Uterus (tissue), 4 donors: Measurements from ENCODE around the gene STARD3NL. TPM values are rescaled to one million over a fixed set of nuclear protein-coding genes. Genes with fewer than 3 reads are reported as not detected.
A peak's percentile ranks its signal among the peaks of the same experiment; 100 is the strongest.

Source experiments
- DNase-seq, 2 donors: peaks; one replicate each; pipeline ENCODE4 v3.0.0-alpha.2; 2019 to 2020
- H3K27ac ChIP-seq, 2 donors: fragments of 200-600 bp; sonication (generic); 1 replicate in 1 of 2; 2 replicates in 1 of 2; pipeline ENCODE4 v1.5.1; 2016 to 2018
- H3K27me3 ChIP-seq, 2 donors: fragments of 200-600 bp; sonication (generic); one replicate each; pipeline ENCODE4 v1.5.1; 2018 to 2019; ENCODE audit warnings: control low read depth in 1 of 2
- H3K36me3 ChIP-seq, 2 donors: fragments of 200-600 bp; sonication (generic); one replicate each; pipeline ENCODE4 v1.5.1; 2019; ENCODE audit warnings: control low read depth in 1 of 2
- H3K4me1 ChIP-seq, 2 donors: fragments of 200-600 bp; sonication (generic); one replicate each; pipeline ENCODE4 v1.5.1; 2018 to 2019; ENCODE audit warnings: control low read depth in 1 of 2
- H3K4me3 ChIP-seq, 2 donors: fragments of 200-600 bp; sonication (generic); 1 replicate in 1 of 2; 2 replicates in 1 of 2; pipeline ENCODE4 v1.5.1; 2018 to 2019; ENCODE audit warnings: mild to moderate bottlenecking in 1 of 2
- H3K9me3 ChIP-seq, 2 donors: fragments of 200-600 bp; sonication (generic); one replicate each; pipeline ENCODE4 v1.5.1; 2019; ENCODE audit warnings: control low read depth in 1 of 2
- CTCF ChIP-seq, 4 experiments: fragments of 200-600 bp in 2 of 4; fragments of 450-650 bp in 2 of 4; sonication (generic) in 2 of 4; IDR thresholded peaks; one replicate each; pipeline ENCODE4 v1.5.1; 2016 to 2019; ENCODE audit warnings: antibody characterized with exemption in 4 of 4, mild to moderate bottlenecking in 2 of 4, moderate library complexity in 1 of 4
- POLR2A ChIP-seq, 2 donors: fragments of 450-650 bp; IDR thresholded peaks; one replicate each; pipeline ENCODE4 v1.6.1; 2016; ENCODE audit warnings: antibody characterized with exemption in 2 of 2, mild to moderate bottlenecking in 1 of 2, moderate library complexity in 1 of 2
- intact Hi-C: fragments of 100-400 bp; cut with DNase I; formaldehyde crosslinking; loops from one replicate; pipeline ENCODE4 v1.15.1; 2023; ENCODE audit warnings: low total_unique reads
- total RNA-seq, 4 donors: library from RNA; depleted of rRNA in 3 of 4; stranded (reverse); fragments of >200 nt in 3 of 4; gene quantifications; one replicate each; pipeline versions ENCODE4 v1.1.0 to v1.2.4, GENCODE V29; 2014 to 2023
- donor health status: DM: yes; HTN: yes; CAD: no.

STARD3NL gene
- total RNA-seq, 4 donors from 2014 or later, result 36.9 to 95.6 (median 53.6) TPM

GRCh38 chr7:38207843-38208242, 29.8 kb downstream of the STARD3NL start:
- Histone ChIP-seq H3K27me3 (no peaks in the 10 kb centered on the region), H3K36me3 (no peaks in the 10 kb centered on the region), H3K4me3 (no peak overlapping the region), H3K27ac (no peak overlapping the region), H3K9me3 (no peaks in the 10 kb centered on the region), H3K4me1 (peaks cover 0 to 6% of the 10 kb centered on the region in 2 donors)
- no peak for DNase-seq
- intact Hi-C loops, result no loop called here
- TF ChIP-seq POLR2A (IDR thresholded peaks at IDR 0.05), result no peak

- intact Hi-C loops, result no loop called here
These were observed 33.4 kb downstream of the STARD3NL start for GRCh38 chr7:38211486-38211885.

GRCh38 chr7:38211940-38212339, 33.9 kb downstream of the STARD3NL start:
- intact Hi-C loops, result no loop called here
- peak overlapping the region; percentile 30 to 55 for H3K27ac ChIP-seq
- no peak for TF ChIP-seq CTCF (IDR thresholded peaks at IDR 0.05)
- TF ChIP-seq POLR2A (IDR thresholded peaks at IDR 0.05), result no peak
- H3K4me1 ChIP-seq, result peaks cover 0 to 6% of the 10 kb centered on the region in 2 donors
- H3K36me3 ChIP-seq, result no peaks in the 10 kb centered on the region
- no peaks in the 10 kb centered on the region for H3K9me3 ChIP-seq
- peak in 1 of 2 donors; percentile 52 for DNase-seq
- H3K27me3 ChIP-seq, result no peaks in the 10 kb centered on the region
- H3K4me3 ChIP-seq, result no peak overlapping the region

More at GRCh38 chr7:38211486-38211885, 33.4 kb downstream of the STARD3NL start:
- no peak for DNase-seq
- TF ChIP-seq POLR2A (IDR thresholded peaks at IDR 0.05) (no peak), CTCF (IDR thresholded peaks at IDR 0.05) (no peak)
- Histone ChIP-seq H3K4me3 (no peak overlapping the region), H3K27me3 (no peaks in the 10 kb centered on the region), H3K9me3 (no peaks in the 10 kb centered on the region), H3K36me3 (no peaks in the 10 kb centered on the region), H3K4me1 (peaks cover 0 to 6% of the 10 kb centered on the region in 2 donors), H3K27ac (peak overlapping the region; percentile 30 to 55)

- no peak overlapping the region for H3K4me3 ChIP-seq
- H3K4me1 ChIP-seq, result peaks cover 0 to 6% of the 10 kb centered on the region in 2 donors
- DNase-seq, result no peak
- H3K9me3 ChIP-seq, result no peaks in the 10 kb centered on the region
- TF ChIP-seq CTCF (IDR thresholded peaks at IDR 0.05) (no peak), POLR2A (IDR thresholded peaks at IDR 0.05) (no peak)
- H3K27ac ChIP-seq, result peak overlapping the region in 1 of 2 donors; percentile 37
- intact Hi-C loops, result no loop called here
- H3K36me3 ChIP-seq, result no peaks in the 10 kb centered on the region
- no peaks in the 10 kb centered on the region for H3K27me3 ChIP-seq
These were observed 37.1 kb downstream of the STARD3NL start for GRCh38 chr7:38215115-38215514.

- DNase-seq, result peak; percentile 68 to 80
- intact Hi-C loops, result no loop called here
- Histone ChIP-seq H3K27me3 (no peaks in the 10 kb centered on the region), H3K4me3 (no peak overlapping the region), H3K36me3 (no peaks in the 10 kb centered on the region), H3K9me3 (no peaks in the 10 kb centered on the region), H3K4me1 (peaks cover 0 to 6% of the 10 kb centered on the region in 2 donors), H3K27ac (peak overlapping the region; percentile 37 to 61)
- TF ChIP-seq POLR2A (IDR thresholded peaks at IDR 0.05) (peak in 1 of 2 donors; percentile 10), CTCF (IDR thresholded peaks at IDR 0.05) (peak; percentile 81 to 91 (median 86))
These were observed 38.0 kb downstream of the STARD3NL start for GRCh38 chr7:38215735-38216670.
